HAP-1 (cell line): ENCODE data around the gene OR9A2.

Experiments
- DNase-seq, 2 experiments: peaks; one replicate each; pipeline ENCODE4 v3.0.0-alpha.2; 2016 to 2020; ENCODE audit warnings: low spot score in 2 of 2
- H3K27me3 ChIP-seq: fragments of 250-450 bp; sonication (Bioruptor Pico); 2 replicates; pipeline ENCODE4 v1.5.1; 2020; ENCODE audit warnings: low read depth, mild to moderate bottlenecking, moderate library complexity
- H3K36me3 ChIP-seq: fragments of 250-450 bp; sonication (Bioruptor Pico); replicated peaks from 2 replicates; pipeline ENCODE4 v1.5.1; 2020; ENCODE audit warnings: mild to moderate bottlenecking
- H3K4me1 ChIP-seq: fragments of 250-450 bp; sonication (Bioruptor Pico); 2 replicates; pipeline ENCODE4 v1.5.1; 2020; ENCODE audit warnings: mild to moderate bottlenecking
- H3K4me3 ChIP-seq: fragments of 250-450 bp; sonication (Bioruptor Pico); 2 replicates; pipeline ENCODE4 v1.5.1; 2020; ENCODE audit warnings: mild to moderate bottlenecking, moderate library complexity
- H3K9me3 ChIP-seq: fragments of 250-450 bp; sonication (Bioruptor Pico); 2 replicates; pipeline ENCODE4 v1.5.1; 2020; ENCODE audit warnings: mild to moderate bottlenecking, moderate library complexity
- in situ Hi-C: fragments of 300-500 bp; cut with MboI; formaldehyde crosslinking; loops from 3 replicates; pipeline ENCODE4 v1.14.3; 2020; ENCODE audit warnings: low sequenced_read_pairs, inconsistent platforms, mixed read lengths

Gene OR9A2

GRCh38 chr7:143027032-143027431 is at the start of gene OR9A2:
Gene OR9A2, minus strand, starts transcription at chr7:143027132. Its CDS starts 0 bp downstream, at chr7:143027132.
- in situ Hi-C loops, result no loop called here
- Histone ChIP-seq H3K4me1 (no peaks in the 10 kb centered on the region), H3K4me3 (no peak within 1 kb of the TSS), H3K27me3 (no peaks in the 10 kb centered on the region), H3K9me3 (no peaks in the 10 kb centered on the region), H3K36me3 (no peaks in the 10 kb centered on the region)
- no peak for DNase-seq

- no peaks in the 10 kb centered on the region for H3K36me3 ChIP-seq
- in situ Hi-C loops, result no loop called here
- no peaks in the 10 kb centered on the region for H3K4me1 ChIP-seq
- no peak overlapping the region for H3K4me3 ChIP-seq
- no peaks in the 10 kb centered on the region for H3K9me3 ChIP-seq
- DNase-seq, result no peak
- H3K27me3 ChIP-seq, result no peaks in the 10 kb centered on the region
Observed at GRCh38 chr7:143074141-143074540, 47.2 kb upstream of the OR9A2 start.

GRCh38 chr7:143073556-143073955 is 46.6 kb upstream of the OR9A2 start:
- Histone ChIP-seq H3K36me3 (no peaks in the 10 kb centered on the region), H3K4me3 (no peak overlapping the region), H3K9me3 (no peaks in the 10 kb centered on the region), H3K27me3 (no peaks in the 10 kb centered on the region), H3K4me1 (no peaks in the 10 kb centered on the region)
- no peak for DNase-seq
- in situ Hi-C loops, result no loop called here

- no peaks in the 10 kb centered on the region for H3K4me1 ChIP-seq
- no peaks in the 10 kb centered on the region for H3K36me3 ChIP-seq
- H3K9me3 ChIP-seq, result no peaks in the 10 kb centered on the region
- in situ Hi-C loops, result no loop called here
- no peak overlapping the region for H3K4me3 ChIP-seq
- no peaks in the 10 kb centered on the region for H3K27me3 ChIP-seq
- no peak for DNase-seq
Observed at GRCh38 chr7:143069912-143070500, 43.1 kb upstream of the OR9A2 start.

- in situ Hi-C loops, result no loop called here
- Histone ChIP-seq H3K9me3 (no peaks in the 10 kb centered on the region), H3K4me3 (no peak overlapping the region), H3K4me1 (no peaks in the 10 kb centered on the region), H3K27me3 (no peaks in the 10 kb centered on the region), H3K36me3 (no peaks in the 10 kb centered on the region)
- DNase-seq, result no peak
Observed at GRCh38 chr7:143068446-143068845, 41.5 kb upstream of the OR9A2 start.

GRCh38 chr7:143063741-143064140 is 36.8 kb upstream of the OR9A2 start:
- in situ Hi-C loops, result no loop called here
- Histone ChIP-seq H3K4me1 (no peaks in the 10 kb centered on the region), H3K9me3 (no peaks in the 10 kb centered on the region), H3K27me3 (no peaks in the 10 kb centered on the region), H3K36me3 (no peaks in the 10 kb centered on the region), H3K4me3 (no peak overlapping the region)
- DNase-seq, result no peak

- in situ Hi-C loops, result no loop called here
- no peaks in the 10 kb centered on the region for H3K9me3 ChIP-seq
- no peak overlapping the region for H3K4me3 ChIP-seq
- H3K27me3 ChIP-seq, result no peaks in the 10 kb centered on the region
- no peaks in the 10 kb centered on the region for H3K36me3 ChIP-seq
- no peaks in the 10 kb centered on the region for H3K4me1 ChIP-seq
- no peak for DNase-seq
Observed at GRCh38 chr7:143055754-143056153, 28.8 kb upstream of the OR9A2 start.

GRCh38 chr7:143054621-143055020 is 27.7 kb upstream of the OR9A2 start:
- Histone ChIP-seq H3K27me3 (no peaks in the 10 kb centered on the region), H3K4me3 (no peak overlapping the region), H3K36me3 (no peaks in the 10 kb centered on the region), H3K4me1 (no peaks in the 10 kb centered on the region), H3K9me3 (no peaks in the 10 kb centered on the region)
- in situ Hi-C loops, result no loop called here
- DNase-seq, result no peak

GRCh38 chr7:143052041-143052440 is 25.1 kb upstream of the OR9A2 start, which contains the start of gene OR6V1:
Gene OR6V1, plus strand, starts transcription at chr7:143052341. Its CDS starts 0 bp downstream, at chr7:143052341.
- H3K27me3 ChIP-seq, result no peaks in the 10 kb centered on the region
- in situ Hi-C loops, result no loop called here
- no peak within 1 kb of the TSS for H3K4me3 ChIP-seq
- no peaks in the 10 kb centered on the region for H3K4me1 ChIP-seq
- no peak for DNase-seq
- no peaks in the 10 kb centered on the region for H3K9me3 ChIP-seq
- no peaks in the 10 kb centered on the region for H3K36me3 ChIP-seq

- in situ Hi-C loops, result no loop called here
- DNase-seq, result peak in 1 of 2 experiments; percentile 11
- Histone ChIP-seq H3K27me3 (no peaks in the 10 kb centered on the region), H3K36me3 (no peaks in the 10 kb centered on the region), H3K9me3 (no peaks in the 10 kb centered on the region), H3K4me3 (no peak overlapping the region), H3K4me1 (no peaks in the 10 kb centered on the region)
Observed at GRCh38 chr7:143050931-143051330, 24.0 kb upstream of the OR9A2 start.

GRCh38 chr7:143049362-143049761 is 22.4 kb upstream of the OR9A2 start:
- Histone ChIP-seq H3K9me3 (no peaks in the 10 kb centered on the region), H3K4me1 (no peaks in the 10 kb centered on the region), H3K4me3 (no peak overlapping the region), H3K36me3 (no peaks in the 10 kb centered on the region), H3K27me3 (no peaks in the 10 kb centered on the region)
- in situ Hi-C loops, result no loop called here
- DNase-seq, result no peak

GRCh38 chr7:143048827-143049226 is 21.9 kb upstream of the OR9A2 start:
- Histone ChIP-seq H3K4me3 (no peak overlapping the region), H3K36me3 (no peaks in the 10 kb centered on the region), H3K9me3 (no peaks in the 10 kb centered on the region), H3K27me3 (no peaks in the 10 kb centered on the region), H3K4me1 (no peaks in the 10 kb centered on the region)
- DNase-seq, result no peak
- in situ Hi-C loops, result no loop called here

GRCh38 chr7:143047326-143047725 is 20.4 kb upstream of the OR9A2 start:
- H3K4me1 ChIP-seq, result no peaks in the 10 kb centered on the region
- in situ Hi-C loops, result no loop called here

GRCh38 chr7:143046426-143046851 is 19.5 kb upstream of the OR9A2 start:
- H3K4me1 ChIP-seq, result no peaks in the 10 kb centered on the region
- in situ Hi-C loops, result no loop called here
- DNase-seq, result no peak

More at GRCh38 chr7:143047326-143047725, 20.4 kb upstream of the OR9A2 start:
- no peak for DNase-seq
- Histone ChIP-seq H3K36me3 (no peaks in the 10 kb centered on the region), H3K4me3 (no peak overlapping the region), H3K27me3 (no peaks in the 10 kb centered on the region), H3K9me3 (no peaks in the 10 kb centered on the region)

GRCh38 chr7:143043391-143043790 is 16.5 kb upstream of the OR9A2 start:
- H3K36me3 ChIP-seq, result no peaks in the 10 kb centered on the region
- DNase-seq, result no peak
- in situ Hi-C loops, result no loop called here
- H3K4me3 ChIP-seq, result no peak overlapping the region
- H3K27me3 ChIP-seq, result no peaks in the 10 kb centered on the region
- no peaks in the 10 kb centered on the region for H3K4me1 ChIP-seq
- H3K9me3 ChIP-seq, result no peaks in the 10 kb centered on the region

More at GRCh38 chr7:143046426-143046851, 19.5 kb upstream of the OR9A2 start:
- Histone ChIP-seq H3K27me3 (no peaks in the 10 kb centered on the region), H3K4me3 (no peak overlapping the region), H3K9me3 (no peaks in the 10 kb centered on the region), H3K36me3 (no peaks in the 10 kb centered on the region)
